KBM-7 (cell line): ENCODE measurements around the gene PSMD4.
"Not testable (repeated sequence)": the region's sequence is repeated elsewhere in the genome, so short reads cannot be mapped to it uniquely, and the experiment has no call there.

Experiments used
- DNase-seq: peaks from one replicate; pipeline ENCODE4 v3.0.0-alpha.2; 2015
- in situ Hi-C: fragments of 300-500 bp; cut with MboI; formaldehyde crosslinking; loops from 2 replicates; pipeline ENCODE4 v1.14.3; 2020; ENCODE audit warnings: low sequenced_read_pairs, low pct_unique_long_range_greater_than_20kb, mixed read lengths

The PSMD4 gene

GRCh38 chr1:151254217-151255213, at the start of gene PSMD4:
Gene PSMD4 (plus strand): TSS chr1:151254734. CDS start chr1:151254783, 49 bp downstream.
- in situ Hi-C loops, result no loop called here
- DNase-seq, result peak; percentile 98

- DNase-seq, in situ Hi-C loops: not testable (repeated sequence)
Measured at GRCh38 chr1:151205381-151205965, 49.1 kb upstream of the PSMD4 start.

GRCh38 chr1:151210830-151211229, 43.7 kb upstream of the PSMD4 start:
- in situ Hi-C loops, result no loop called here
- no peak for DNase-seq

- no peak for DNase-seq
- in situ Hi-C loops, result no loop called here
Measured at GRCh38 chr1:151211972-151212705, 42.4 kb upstream of the PSMD4 start.

- in situ Hi-C loops, result no loop called here
Measured at GRCh38 chr1:151213560-151213959, 41.0 kb upstream of the PSMD4 start.

GRCh38 chr1:151221616-151222015, 32.9 kb upstream of the PSMD4 start:
- in situ Hi-C loops, result no loop called here
- no peak for DNase-seq

More at GRCh38 chr1:151213560-151213959, 41.0 kb upstream of the PSMD4 start:
- no peak for DNase-seq

- in situ Hi-C loops, result no loop called here
- DNase-seq, result no peak
Measured at GRCh38 chr1:151222130-151222529, 32.4 kb upstream of the PSMD4 start.

- in situ Hi-C loops, result no loop called here
- no peak for DNase-seq
Measured at GRCh38 chr1:151235235-151235634, 19.3 kb upstream of the PSMD4 start.

- no peak for DNase-seq
- in situ Hi-C loops, result no loop called here
Measured at GRCh38 chr1:151237678-151238466, 16.7 kb upstream of the PSMD4 start.

- in situ Hi-C loops, result no loop called here
- no peak for DNase-seq
Measured at GRCh38 chr1:151238467-151238739, 16.1 kb upstream of the PSMD4 start.

GRCh38 chr1:151242442-151242841, 12.1 kb upstream of the PSMD4 start:
- in situ Hi-C loops, result no loop called here
- DNase-seq, result no peak

GRCh38 chr1:151243683-151244216, 10.8 kb upstream of the PSMD4 start:
- no peak for DNase-seq

GRCh38 chr1:151246786-151247185, 7.7 kb upstream of the PSMD4 start:
- no peak for DNase-seq
- in situ Hi-C loops, result no loop called here

More at GRCh38 chr1:151243683-151244216, 10.8 kb upstream of the PSMD4 start:
- in situ Hi-C loops, result no loop called here

- DNase-seq, result peak; percentile 73
- in situ Hi-C loops, result no loop called here
Measured at GRCh38 chr1:151251656-151252470, 2.7 kb upstream of the PSMD4 start.

- no peak for DNase-seq
- in situ Hi-C loops, result no loop called here
Measured at GRCh38 chr1:151255381-151255780, 847 bp downstream of the PSMD4 start.

GRCh38 chr1:151259351-151259750, 4.8 kb downstream of the PSMD4 start:
- in situ Hi-C loops, result no loop called here
- DNase-seq, result no peak

GRCh38 chr1:151265446-151266236, 11.1 kb downstream of the PSMD4 start:
- DNase-seq, result no peak
- in situ Hi-C loops, result no loop called here
